ENCODE measurements around the gene ZNF385D.

ZNF385D gene

GRCh38 chr3:21634112-21634511 lies 116.9 kb downstream of the ZNF385D start:
- DNase-seq (ENCODE audit: low spot score): no peak
- Histone ChIP-seq H3K4me2 (ENCODE audit: insufficient read depth, low read length, poor library complexity, severe bottlenecking) (no peak overlapping the region), H3K9me3 (replicated peaks in 1 of 2; ENCODE audit: control insufficient read depth in 2 of 2, insufficient read depth in 1 of 2, low read depth in 1 of 2, low read length in 2 of 2) (no peaks in the 10 kb centered on the region), H2BK120ac (ENCODE audit: low read depth, low read length) (no peak overlapping the region), H3K23ac (ENCODE audit: low read depth, low read length, poor library complexity) (no peak overlapping the region), H2BK12ac (ENCODE audit: low read length) (no peak overlapping the region), H2BK5ac (ENCODE audit: low read length) (no peak overlapping the region), H3K79me1 (ENCODE audit: low read depth, low read length) (no peaks in the 10 kb centered on the region), H3K4me3 (ENCODE audit: low read length in 2 of 2) (no peak overlapping the region), H3K14ac (ENCODE audit: low read length) (no peak overlapping the region), H4K8ac (ENCODE audit: low read depth, low read length) (no peak overlapping the region), H2AK5ac (ENCODE audit: low read depth, low read length) (no peak overlapping the region), H2BK15ac (ENCODE audit: low read length) (no peak overlapping the region), H3K36me3 (replicated peaks in 1 of 2; ENCODE audit: control insufficient read depth in 2 of 2, insufficient read depth in 2 of 2, low read length in 2 of 2) (no peaks in the 10 kb centered on the region), H3K4ac (ENCODE audit: low read length) (no peak overlapping the region), H3K27ac (replicated peaks; ENCODE audit: low read length) (no peak overlapping the region), H3K18ac (ENCODE audit: low read length) (no peak overlapping the region), H3K9ac (ENCODE audit: low read depth, low read length, poor library complexity) (no peak overlapping the region), H3K27me3 (ENCODE audit: control insufficient read depth in 3 of 3, insufficient read depth in 3 of 3, low read depth in 1 of 3, low read length in 3 of 3) (no peaks in the 10 kb centered on the region), H3K4me1 (ENCODE audit: control insufficient read depth in 2 of 2, insufficient read depth in 1 of 2, low read depth in 1 of 2, low read length in 2 of 2) (no peaks in the 10 kb centered on the region), H2AFZ (ENCODE audit: low read length) (no peak overlapping the region), H4K91ac (ENCODE audit: low read depth, low read length, poor library complexity) (no peak overlapping the region)
- no CpG with 5 or more reads among the region's 1 CpG for WGBS, 2 donors (ENCODE audit: extremely low coverage in 2 of 2, insufficient read length in 2 of 2, insufficient replicate concordance in 1 of 2)

- H3K18ac ChIP-seq (ENCODE audit: low read length): no peak overlapping the region
- no peak overlapping the region for H2AK5ac ChIP-seq (ENCODE audit: low read depth, low read length)
- no peak overlapping the region for H4K8ac ChIP-seq (ENCODE audit: low read depth, low read length)
- H2BK120ac ChIP-seq (ENCODE audit: low read depth, low read length): no peak overlapping the region
- no CpG with 5 or more reads among the region's 4 CpGs for WGBS, 2 donors (ENCODE audit: extremely low coverage in 2 of 2, insufficient read length in 2 of 2, insufficient replicate concordance in 1 of 2)
- H3K14ac ChIP-seq (ENCODE audit: low read length): no peak overlapping the region
- H3K4ac ChIP-seq (ENCODE audit: low read length): no peak overlapping the region
- H2BK5ac ChIP-seq (ENCODE audit: low read length): no peak overlapping the region
- no peak overlapping the region for H3K23ac ChIP-seq (ENCODE audit: low read depth, low read length, poor library complexity)
- H3K9me3 ChIP-seq (replicated peaks in 1 of 2; ENCODE audit: control insufficient read depth in 2 of 2, insufficient read depth in 1 of 2, low read depth in 1 of 2, low read length in 2 of 2): no peaks in the 10 kb centered on the region
- DNase-seq (ENCODE audit: low spot score): no peak
- no peak overlapping the region for H2BK12ac ChIP-seq (ENCODE audit: low read length)
- no peaks in the 10 kb centered on the region for H3K27me3 ChIP-seq (ENCODE audit: control insufficient read depth in 3 of 3, insufficient read depth in 3 of 3, low read depth in 1 of 3, low read length in 3 of 3)
- no peaks in the 10 kb centered on the region for H3K79me1 ChIP-seq (ENCODE audit: low read depth, low read length)
- H2BK15ac ChIP-seq (ENCODE audit: low read length): no peak overlapping the region
- H3K36me3 ChIP-seq (replicated peaks in 1 of 2; ENCODE audit: control insufficient read depth in 2 of 2, insufficient read depth in 2 of 2, low read length in 2 of 2): no peaks in the 10 kb centered on the region
- no peak overlapping the region for H3K9ac ChIP-seq (ENCODE audit: low read depth, low read length, poor library complexity)
- no peak overlapping the region for H3K4me3 ChIP-seq (ENCODE audit: low read length in 2 of 2)
- H3K4me1 ChIP-seq (ENCODE audit: control insufficient read depth in 2 of 2, insufficient read depth in 1 of 2, low read depth in 1 of 2, low read length in 2 of 2): no peaks in the 10 kb centered on the region
- H2AFZ ChIP-seq (ENCODE audit: low read length): no peak overlapping the region
- H3K4me2 ChIP-seq (ENCODE audit: insufficient read depth, low read length, poor library complexity, severe bottlenecking): no peak overlapping the region
- no peak overlapping the region for H3K27ac ChIP-seq (replicated peaks; ENCODE audit: low read length)
- no peak overlapping the region for H4K91ac ChIP-seq (ENCODE audit: low read depth, low read length, poor library complexity)
Observed at GRCh38 chr3:21624524-21624923, 126.5 kb downstream of the ZNF385D start.

- H2BK15ac ChIP-seq (ENCODE audit: low read length): no peak overlapping the region
- no CpG with 5 or more reads among the region's 4 CpGs for WGBS, 2 donors (ENCODE audit: extremely low coverage in 2 of 2, insufficient read length in 2 of 2, insufficient replicate concordance in 1 of 2)
- H2AK5ac ChIP-seq (ENCODE audit: low read depth, low read length): no peak overlapping the region
- H2BK12ac ChIP-seq (ENCODE audit: low read length): no peak overlapping the region
- H2BK120ac ChIP-seq (ENCODE audit: low read depth, low read length): no peak overlapping the region
- no peak overlapping the region for H3K9ac ChIP-seq (ENCODE audit: low read depth, low read length, poor library complexity)
- H3K18ac ChIP-seq (ENCODE audit: low read length): no peak overlapping the region
- no peak overlapping the region for H3K4ac ChIP-seq (ENCODE audit: low read length)
- H3K4me2 ChIP-seq (ENCODE audit: insufficient read depth, low read length, poor library complexity, severe bottlenecking): no peak overlapping the region
- DNase-seq (ENCODE audit: low spot score): no peak
- no peak overlapping the region for H3K27ac ChIP-seq (replicated peaks; ENCODE audit: low read length)
- H3K79me1 ChIP-seq (ENCODE audit: low read depth, low read length): no peaks in the 10 kb centered on the region
- no peak overlapping the region for H4K91ac ChIP-seq (ENCODE audit: low read depth, low read length, poor library complexity)
- no peaks in the 10 kb centered on the region for H3K36me3 ChIP-seq (replicated peaks in 1 of 2; ENCODE audit: control insufficient read depth in 2 of 2, insufficient read depth in 2 of 2, low read length in 2 of 2)
- no peaks in the 10 kb centered on the region for H3K27me3 ChIP-seq (ENCODE audit: control insufficient read depth in 3 of 3, insufficient read depth in 3 of 3, low read depth in 1 of 3, low read length in 3 of 3)
- H3K4me3 ChIP-seq (ENCODE audit: low read length in 2 of 2): no peak overlapping the region
- no peak overlapping the region for H2AFZ ChIP-seq (ENCODE audit: low read length)
- H3K4me1 ChIP-seq (ENCODE audit: control insufficient read depth in 2 of 2, insufficient read depth in 1 of 2, low read depth in 1 of 2, low read length in 2 of 2): no peaks in the 10 kb centered on the region
- no peaks in the 10 kb centered on the region for H3K9me3 ChIP-seq (replicated peaks in 1 of 2; ENCODE audit: control insufficient read depth in 2 of 2, insufficient read depth in 1 of 2, low read depth in 1 of 2, low read length in 2 of 2)
- H3K23ac ChIP-seq (ENCODE audit: low read depth, low read length, poor library complexity): no peak overlapping the region
- H3K14ac ChIP-seq (ENCODE audit: low read length): no peak overlapping the region
- no peak overlapping the region for H4K8ac ChIP-seq (ENCODE audit: low read depth, low read length)
- H2BK5ac ChIP-seq (ENCODE audit: low read length): no peak overlapping the region
Observed at GRCh38 chr3:21621181-21621651, 129.8 kb downstream of the ZNF385D start.

GRCh38 chr3:21620511-21621155 lies 130.4 kb downstream of the ZNF385D start:
- Histone ChIP-seq H3K4ac (ENCODE audit: low read length) (no peak overlapping the region), H3K27me3 (ENCODE audit: control insufficient read depth in 3 of 3, insufficient read depth in 3 of 3, low read depth in 1 of 3, low read length in 3 of 3) (no peaks in the 10 kb centered on the region), H3K23ac (ENCODE audit: low read depth, low read length, poor library complexity) (no peak overlapping the region), H3K4me1 (ENCODE audit: control insufficient read depth in 2 of 2, insufficient read depth in 1 of 2, low read depth in 1 of 2, low read length in 2 of 2) (no peaks in the 10 kb centered on the region), H4K91ac (ENCODE audit: low read depth, low read length, poor library complexity) (no peak overlapping the region), H2BK15ac (ENCODE audit: low read length) (no peak overlapping the region), H3K18ac (ENCODE audit: low read length) (no peak overlapping the region), H2BK12ac (ENCODE audit: low read length) (no peak overlapping the region), H4K8ac (ENCODE audit: low read depth, low read length) (no peak overlapping the region), H3K36me3 (replicated peaks in 1 of 2; ENCODE audit: control insufficient read depth in 2 of 2, insufficient read depth in 2 of 2, low read length in 2 of 2) (no peaks in the 10 kb centered on the region), H3K79me1 (ENCODE audit: low read depth, low read length) (no peaks in the 10 kb centered on the region), H3K4me3 (ENCODE audit: low read length in 2 of 2) (no peak overlapping the region), H3K4me2 (ENCODE audit: insufficient read depth, low read length, poor library complexity, severe bottlenecking) (no peak overlapping the region), H2BK5ac (ENCODE audit: low read length) (no peak overlapping the region), H2BK120ac (ENCODE audit: low read depth, low read length) (no peak overlapping the region), H3K9me3 (replicated peaks in 1 of 2; ENCODE audit: control insufficient read depth in 2 of 2, insufficient read depth in 1 of 2, low read depth in 1 of 2, low read length in 2 of 2) (no peaks in the 10 kb centered on the region), H3K27ac (replicated peaks; ENCODE audit: low read length) (no peak overlapping the region), H3K14ac (ENCODE audit: low read length) (no peak overlapping the region), H2AFZ (ENCODE audit: low read length) (no peak overlapping the region), H3K9ac (ENCODE audit: low read depth, low read length, poor library complexity) (no peak overlapping the region), H2AK5ac (ENCODE audit: low read depth, low read length) (no peak overlapping the region)
- no CpG with 5 or more reads among the region's 8 CpGs for WGBS, 2 donors (ENCODE audit: extremely low coverage in 2 of 2, insufficient read length in 2 of 2, insufficient replicate concordance in 1 of 2)
- no peak for DNase-seq (ENCODE audit: low spot score)

All from neuronal stem cell (in vitro differentiated cells).